Measurements from ENCODE around the gene TRIM17. TPM values are rescaled to one million over a fixed set of nuclear protein-coding genes. Genes with fewer than 3 reads are reported as not detected.
A peak's percentile ranks its signal among the peaks of the same experiment; 100 is the strongest.

TRIM17 gene
- total RNA-seq, 2 experiments from 2014 or later: 1.5 to 1.6 TPM

DNA sequence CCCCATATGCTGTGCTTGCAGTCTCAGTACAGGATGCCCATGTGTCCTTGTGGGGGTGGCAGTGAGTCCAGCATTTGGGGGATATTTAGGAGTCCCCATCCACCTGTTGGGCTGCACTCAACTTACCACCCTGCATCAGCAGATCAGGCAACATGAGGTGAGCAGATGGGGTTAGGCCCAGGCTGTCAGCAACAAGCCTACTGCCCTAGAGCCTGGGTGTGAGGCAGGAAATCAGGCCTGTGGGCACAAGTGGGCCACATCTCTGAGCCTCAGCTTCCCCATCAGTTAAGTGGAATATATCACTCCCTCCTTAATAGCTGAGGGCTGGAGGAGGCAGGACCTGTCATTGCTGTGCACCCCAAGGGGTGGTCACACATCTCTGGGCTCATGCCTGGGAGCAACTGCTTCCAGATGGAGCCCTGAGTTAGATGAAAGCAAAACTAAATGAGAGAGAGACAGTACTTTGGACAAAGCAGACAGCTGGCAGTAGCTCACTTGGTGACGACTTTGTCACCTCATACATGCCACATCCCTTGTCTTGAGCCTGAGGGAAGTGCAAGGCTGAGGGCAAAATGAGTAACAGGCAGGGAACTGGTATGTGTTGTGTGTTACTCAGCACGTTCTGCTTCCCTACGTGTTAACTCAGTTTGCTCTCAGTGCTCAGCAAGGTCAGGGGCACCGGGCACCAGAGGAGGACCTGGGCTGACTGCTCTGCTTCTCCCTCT is 58.5 kb downstream of the TRIM17 start:
- intact Hi-C loops (cut with micrococcal nuclease): no loop called here
- Mint-ChIP-seq H3K4me3 (no peak overlapping the region), H3K9me3 (no peaks in the 10 kb centered on the region), H3K4me1 (ENCODE audit: low read depth) (no peaks in the 10 kb centered on the region), H3K36me3 (no peaks in the 10 kb centered on the region), H3K27ac (no peak overlapping the region), H3K27me3 (no peaks in the 10 kb centered on the region)
- peak; percentile 14 for DNase-seq
- CTCF ChIA-PET: no interaction called here
- POLR2A ChIA-PET: no interaction called here

Small RNA genes lying within 50 kb of the gene (microRNA-seq; reads per million reads assigned to microRNA genes)
- gene MIR4666A (ENCODE audit: borderline microRNAs expressed, borderline number of aligned reads, borderline replicate concordance): not detected
- not detected for gene MIR6742 (ENCODE audit: borderline microRNAs expressed, borderline number of aligned reads, borderline replicate concordance)

Other genes with a start within 250 kb of the TRIM17 start
- 10 to 100 TPM; 14.3 to 14.9 TPM for gene OBSCN, start 208.8 kb downstream of the TRIM17 start, total RNA-seq
- 10 to 100 TPM; 33.6 to 34.9 TPM for gene TRIM11, start 10.0 kb downstream of the TRIM17 start, total RNA-seq
- gene RNF187, start 70.5 kb upstream of the TRIM17 start, total RNA-seq: 100 to 1,000 TPM; 110 to 112 TPM

All from activated CD4-positive, alpha-beta memory T cell treated with anti-CD3 and anti-CD28 coated beads for 36 hours (primary cell).